GM20431 (cell line): Measurements from ENCODE around the gene LETM1.

Source experiments
- in situ Hi-C: fragments of 300-500 bp; cut with MseI, MboI; formaldehyde crosslinking; loops from one replicate; pipeline ENCODE4 v1.15.0; 2020; ENCODE audit warnings: low sequenced_read_pairs; ENCODE audit not compliant: unreplicated experiment

The LETM1 gene

GRCh38 chr4:1832690-1833089, 23.3 kb downstream of the LETM1 start:
- in situ Hi-C loops = no loop called here

- in situ Hi-C loops = no loop called here
Observed at GRCh38 chr4:1831331-1831730, 24.6 kb downstream of the LETM1 start.

GRCh38 chr4:1830642-1831228, 25.2 kb downstream of the LETM1 start:
- in situ Hi-C loops = no loop called here

- in situ Hi-C loops = no loop called here
Observed at GRCh38 chr4:1830234-1830633, 25.7 kb downstream of the LETM1 start.

- in situ Hi-C loops = no loop called here
Observed at GRCh38 chr4:1826531-1827350, 29.2 kb downstream of the LETM1 start.

- in situ Hi-C loops = no loop called here
Observed at GRCh38 chr4:1825326-1825725, 30.6 kb downstream of the LETM1 start.

- in situ Hi-C loops = no loop called here
Observed at GRCh38 chr4:1824746-1825145, 31.2 kb downstream of the LETM1 start.

- in situ Hi-C loops = no loop called here
Observed at GRCh38 chr4:1823545-1823932, 32.4 kb downstream of the LETM1 start.

GRCh38 chr4:1822568-1823544, 33.1 kb downstream of the LETM1 start:
- in situ Hi-C loops = no loop called here

GRCh38 chr4:1821679-1822567, 34.0 kb downstream of the LETM1 start:
- in situ Hi-C loops = no loop called here

- in situ Hi-C loops = no loop called here
Observed at GRCh38 chr4:1819816-1820215, 36.1 kb downstream of the LETM1 start.

- in situ Hi-C loops = no loop called here
Observed at GRCh38 chr4:1819284-1819683, 36.7 kb downstream of the LETM1 start.

- in situ Hi-C loops = no loop called here
Observed at GRCh38 chr4:1815997-1816860, 39.7 kb downstream of the LETM1 start.

GRCh38 chr4:1815096-1815996, 40.6 kb downstream of the LETM1 start:
- in situ Hi-C loops = no loop called here

- in situ Hi-C loops = loop anchor here (5.0 kb wide), 1 partner anchor 72 kb away; no protein-coding TSS in a partner anchor
Observed at GRCh38 chr4:1814453-1814852, 41.5 kb downstream of the LETM1 start.

- in situ Hi-C loops = loop anchor here (5.0 kb wide), 1 partner anchor 72 kb away; no protein-coding TSS in a partner anchor
Observed at GRCh38 chr4:1813915-1814314, 42.0 kb downstream of the LETM1 start.

- in situ Hi-C loops = loop anchor here (5.0 kb wide), 1 partner anchor 71 kb away; no protein-coding TSS in a partner anchor
Observed at GRCh38 chr4:1813231-1813630, 42.7 kb downstream of the LETM1 start.
